A549 (cell line): ENCODE results near the gene SOX6. TPM values are rescaled to one million over a fixed set of nuclear protein-coding genes. Genes with fewer than 3 reads are reported as not detected.

Experiments
- ATAC-seq, 2 experiments: fragments of 200-7000 bp in 1 of 2; fragments of >200 bp in 1 of 2; cut with Nextera tagmentation in 1 of 2; cut with Tn5 transposase in 1 of 2; 3 replicates each; pipeline versions ENCODE4 v1.8.0 to v1.9.1; 2018 to 2020; ENCODE audit warnings: mild to moderate bottlenecking in 1 of 2, moderate library complexity in 1 of 2
- CTCF ChIA-PET: fragments of 300-600 bp; sonication (Branson Sonifier 250); formaldehyde crosslinking; extraction: SDS; loops from one replicate; lab custom pipeline; 2021; ENCODE audit warnings: antibody characterized with exemption, inconsistent platforms; lab: Yijun Ruan, JAX
- POLR2A ChIA-PET: fragments of 350-600 bp; formaldehyde crosslinking; extraction: SDS; loops from one replicate; lab custom pipeline; 2021; ENCODE audit warnings: antibody characterized with exemption, inconsistent platforms; lab: Yijun Ruan, JAX
- DNase-seq, 2 experiments: peaks; one replicate each; pipeline versions ENCODE4 v3.0.0 to v3.0.0-alpha.2; 2011 to 2016; ENCODE audit warnings: low read depth in 1 of 2, low spot score in 1 of 2
- FAIRE-seq: peaks from 2 replicates; lab custom pipeline; 2011; peaks lifted over from hg19 to GRCh38; lab: Jason Lieb, UNC
- H3K27ac ChIP-seq, 2 experiments: fragments of >200 bp; sonication (Bioruptor Twin); formaldehyde crosslinking; 3 replicates each; pipeline ENCODE4 v1.5.1; 2016 to 2017
- H3K4me1 ChIP-seq: fragments of >200 bp; sonication (Bioruptor Twin); formaldehyde crosslinking; 3 replicates; pipeline ENCODE4 v1.6.1; 2016
- H3K4me2 ChIP-seq: fragments of >200 bp; sonication (Bioruptor Twin); formaldehyde crosslinking; 3 replicates; pipeline ENCODE4 v1.6.1; 2016
- H3K4me3 ChIP-seq: fragments of >200 bp; sonication (Bioruptor Twin); formaldehyde crosslinking; 3 replicates; pipeline ENCODE4 v1.5.1; 2016
- H3K9me3 ChIP-seq: fragments of >200 bp; sonication (Bioruptor Twin); formaldehyde crosslinking; 3 replicates; pipeline ENCODE4 v1.6.1; 2016
- BCL3 ChIP-seq: fragments of >200 bp; sonication (Bioruptor Twin); formaldehyde crosslinking; IDR thresholded peaks from 3 replicates; pipeline ENCODE4 v1.6.1; 2016
- CEBPB ChIP-seq, 2 experiments: fragments of >200 bp in 1 of 2; sonication (Bioruptor Twin) in 1 of 2; formaldehyde crosslinking in 1 of 2; IDR thresholded peaks; 2 replicates each; pipeline ENCODE4 v1.6.1; 2012 to 2016
- EHF ChIP-seq: fragments of 250-450 bp; sonication (Bioruptor Pico); IDR thresholded peaks from 2 replicates; pipeline ENCODE4 v1.5.0; 2020; ENCODE audit warnings: mild to moderate bottlenecking
- ESRRA ChIP-seq: fragments of 150-350 bp; IDR thresholded peaks from 2 replicates; pipeline ENCODE4 v1.6.1; 2014; ENCODE audit warnings: mild to moderate bottlenecking, low read length, borderline replicate concordance
- GATA3 ChIP-seq: IDR thresholded peaks from 2 replicates; pipeline ENCODE4 v1.6.1; 2012; ENCODE audit warnings: borderline replicate concordance
- HDAC2 ChIP-seq: fragments of 200-600 bp; sonication (generic); IDR thresholded peaks from 2 replicates; pipeline ENCODE4 v1.6.1; 2016
- HOXA7 ChIP-seq: fragments of 250-450 bp; sonication (Bioruptor Pico); IDR thresholded peaks from 2 replicates; pipeline ENCODE4 v1.5.0; 2020; ENCODE audit warnings: mild to moderate bottlenecking, moderate library complexity
- HOXB13 ChIP-seq: fragments of 250-450 bp; sonication (Bioruptor Pico); IDR thresholded peaks from 2 replicates; pipeline ENCODE4 v1.5.0; 2020; ENCODE audit warnings: low read depth, mild to moderate bottlenecking, moderate library complexity
- HOXB5 ChIP-seq: fragments of 250-450 bp; sonication (Bioruptor Pico); IDR thresholded peaks from 2 replicates; pipeline ENCODE4 v1.5.0; 2020; ENCODE audit warnings: mild to moderate bottlenecking, moderate library complexity
- KDM5A ChIP-seq: fragments of 200-600 bp; sonication (generic); IDR thresholded peaks from 2 replicates; pipeline ENCODE4 v1.6.1; 2016; ENCODE audit warnings: antibody characterized with exemption, mild to moderate bottlenecking
- MAZ ChIP-seq: fragments of 150-350 bp; IDR thresholded peaks from 2 replicates; pipeline ENCODE4 v1.6.1; 2014; ENCODE audit warnings: antibody characterized with exemption, low read depth, low read length, borderline replicate concordance
- MYC ChIP-seq: IDR thresholded peaks from 2 replicates; pipeline ENCODE4 v1.6.1; 2012; ENCODE audit warnings: mild to moderate bottlenecking, inconsistent platforms, low read length, improper control_type of control experiment, borderline replicate concordance
- PHF8 ChIP-seq: fragments of 200-600 bp; sonication (generic); IDR thresholded peaks from 2 replicates; pipeline ENCODE4 v1.6.1; 2016; ENCODE audit warnings: low read depth, mild to moderate bottlenecking, antibody characterized with exemption, moderate library complexity, borderline replicate concordance
- RARB ChIP-seq: fragments of 250-450 bp; sonication (Bioruptor Pico); IDR thresholded peaks from 2 replicates; pipeline ENCODE4 v1.8.0; 2021; ENCODE audit warnings: mild to moderate bottlenecking, moderate library complexity
- RFX5 ChIP-seq: fragments of 450-650 bp; IDR thresholded peaks from 2 replicates; pipeline ENCODE4 v1.7.1; 2014; ENCODE audit warnings: antibody characterized with exemption, mild to moderate bottlenecking, moderate library complexity
- RNF2 ChIP-seq: fragments of 200-600 bp; sonication (generic); IDR thresholded peaks from 2 replicates; pipeline ENCODE4 v1.6.1; 2016; ENCODE audit warnings: low read depth, mild to moderate bottlenecking, antibody characterized with exemption, moderate library complexity, borderline replicate concordance
- TFCP2L1 ChIP-seq: fragments of 250-450 bp; sonication (Bioruptor Pico); IDR thresholded peaks from 2 replicates; pipeline ENCODE4 v1.5.0; 2021; ENCODE audit warnings: mild to moderate bottlenecking
- ZFP36 ChIP-seq: fragments of 450-650 bp; IDR thresholded peaks from 2 replicates; pipeline ENCODE4 v1.6.1; 2014; ENCODE audit warnings: borderline replicate concordance; ENCODE audit not compliant: partially characterized antibody
- WGBS: methylation state at CpG from one replicate; pipeline ENCODE4 v1.1.6; 2017; ENCODE audit errors: missing lambda C conversion rate; 5-methylcytosine and 5-hydroxymethylcytosine counted together
- polyA plus RNA-seq, 4 experiments: library from polyadenylated mRNA; depleted of rRNA in 3 of 4; stranded (reverse); fragments of >200 nt; fragmentation: RNase III in 1 of 4; extraction: RNeasy Plus Mini Kit Qiagen cat#74134 plus additional on column Dnase treatment in 1 of 4; gene quantifications; 2 replicates in 3 of 4; 3 replicates in 1 of 4; pipeline ENCODE4 v1.2.3, GENCODE V29; 2011 to 2017
- TF ChIP-seq, protein P1 (sequence below): fragments of >200 bp; sonication (Bioruptor Twin); formaldehyde crosslinking; IDR thresholded peaks from 2 replicates; pipeline ENCODE4 v1.6.1; 2016
- TF ChIP-seq, protein P2 (sequence below): fragments of >200 bp; sonication (Bioruptor Twin); formaldehyde crosslinking; IDR thresholded peaks from 3 replicates; pipeline ENCODE4 v1.5.1; 2016

Gene SOX6
- polyA plus RNA-seq, 2 of the 4 experiments (the other 2 are of a cell fraction): 0.18 TPM; not detected in 1

DNA sequence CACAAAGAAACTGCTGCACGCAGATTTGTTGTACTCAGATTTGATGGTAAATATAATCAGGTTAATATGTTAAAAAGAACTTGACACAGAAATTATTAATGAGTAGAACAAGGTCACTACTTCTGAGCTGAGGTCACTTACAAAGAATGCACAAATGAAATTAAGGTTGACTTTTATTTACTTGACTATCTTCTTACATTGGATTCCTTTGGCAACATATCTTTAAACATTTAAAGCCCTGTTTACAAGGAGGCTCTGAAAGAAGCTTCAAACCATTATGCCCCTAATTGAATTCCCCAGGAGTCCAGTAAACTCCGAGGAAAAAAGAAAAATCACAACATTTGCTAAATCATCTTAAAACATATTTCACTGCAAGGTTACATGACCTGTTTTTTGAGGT lies 245.5 kb downstream of the SOX6 start:
- ChIA-PET CTCF (interaction anchor here (0.7 kb wide), 1 partner anchor 104 kb away, joined by 3 read pairs; no protein-coding TSS in a partner anchor), POLR2A (no interaction called here)
- DNase-seq (no peak), ATAC-seq (no peak), FAIRE-seq (peak; percentile 18)
- H3K27ac ChIP-seq: no peak overlapping the region
- H3K4me1 ChIP-seq: no peaks in the 10 kb centered on the region
- TF ChIP-seq HOXA7 (CRISPR knock-in tag) (no peak), RARB (CRISPR knock-in tag) (no peak), RNF2 (no peak), RFX5 (no peak), MAZ (no peak), HDAC2 (no peak), ESRRA (no peak)
- TF ChIP-seq, protein P1, sequence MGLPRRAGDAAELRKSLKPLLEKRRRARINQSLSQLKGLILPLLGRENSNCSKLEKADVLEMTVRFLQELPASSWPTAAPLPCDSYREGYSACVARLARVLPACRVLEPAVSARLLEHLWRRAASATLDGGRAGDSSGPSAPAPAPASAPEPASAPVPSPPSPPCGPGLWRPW: no peak
- H3K9me3 ChIP-seq: peaks cover under 1% of the 10 kb centered on the region; the same call in 1 of the 3 replicates
- 26% methylated on average over 2 of the region's 2 CpGs for WGBS
- H3K4me2 ChIP-seq: no peak overlapping the region
- H3K4me3 ChIP-seq: no peak overlapping the region

GRCh38 chr11:16099343-16099900 lies 256.9 kb downstream of the SOX6 start:
- DNase-seq (no peak), FAIRE-seq (no peak), ATAC-seq (no peak)
- H3K4me3 ChIP-seq: no peak overlapping the region
- WGBS: 37% methylated on average over 2 of the region's 2 CpGs
- no peak overlapping the region for H3K27ac ChIP-seq
- POLR2A ChIA-PET: interaction anchor here (0.6 kb wide), 1 partner anchor 162 kb away, joined by 3 read pairs; no protein-coding TSS in a partner anchor
- H3K4me1 ChIP-seq: peaks cover 14% of the 10 kb centered on the region; the same call in 2 of the 3 replicates
- TF ChIP-seq GATA3 (no peak), KDM5A (no peak), HOXB13 (CRISPR knock-in tag) (no peak), BCL3 (no peak), HOXB5 (CRISPR knock-in tag) (no peak), HOXA7 (CRISPR knock-in tag) (no peak), TFCP2L1 (CRISPR knock-in tag) (no peak), MYC (no peak)
- TF ChIP-seq, protein P2, sequence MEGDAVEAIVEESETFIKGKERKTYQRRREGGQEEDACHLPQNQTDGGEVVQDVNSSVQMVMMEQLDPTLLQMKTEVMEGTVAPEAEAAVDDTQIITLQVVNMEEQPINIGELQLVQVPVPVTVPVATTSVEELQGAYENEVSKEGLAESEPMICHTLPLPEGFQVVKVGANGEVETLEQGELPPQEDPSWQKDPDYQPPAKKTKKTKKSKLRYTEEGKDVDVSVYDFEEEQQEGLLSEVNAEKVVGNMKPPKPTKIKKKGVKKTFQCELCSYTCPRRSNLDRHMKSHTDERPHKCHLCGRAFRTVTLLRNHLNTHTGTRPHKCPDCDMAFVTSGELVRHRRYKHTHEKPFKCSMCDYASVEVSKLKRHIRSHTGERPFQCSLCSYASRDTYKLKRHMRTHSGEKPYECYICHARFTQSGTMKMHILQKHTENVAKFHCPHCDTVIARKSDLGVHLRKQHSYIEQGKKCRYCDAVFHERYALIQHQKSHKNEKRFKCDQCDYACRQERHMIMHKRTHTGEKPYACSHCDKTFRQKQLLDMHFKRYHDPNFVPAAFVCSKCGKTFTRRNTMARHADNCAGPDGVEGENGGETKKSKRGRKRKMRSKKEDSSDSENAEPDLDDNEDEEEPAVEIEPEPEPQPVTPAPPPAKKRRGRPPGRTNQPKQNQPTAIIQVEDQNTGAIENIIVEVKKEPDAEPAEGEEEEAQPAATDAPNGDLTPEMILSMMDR: no peak
- peak overlapping the region; percentile 19; the same call in 1 of the 3 replicates for H3K4me2 ChIP-seq
- no peaks in the 10 kb centered on the region for H3K9me3 ChIP-seq
- CTCF ChIA-PET: interaction anchor here (0.9 kb wide), 1 partner anchor 9 kb away, joined by 5 read pairs; no protein-coding TSS in a partner anchor

DNA sequence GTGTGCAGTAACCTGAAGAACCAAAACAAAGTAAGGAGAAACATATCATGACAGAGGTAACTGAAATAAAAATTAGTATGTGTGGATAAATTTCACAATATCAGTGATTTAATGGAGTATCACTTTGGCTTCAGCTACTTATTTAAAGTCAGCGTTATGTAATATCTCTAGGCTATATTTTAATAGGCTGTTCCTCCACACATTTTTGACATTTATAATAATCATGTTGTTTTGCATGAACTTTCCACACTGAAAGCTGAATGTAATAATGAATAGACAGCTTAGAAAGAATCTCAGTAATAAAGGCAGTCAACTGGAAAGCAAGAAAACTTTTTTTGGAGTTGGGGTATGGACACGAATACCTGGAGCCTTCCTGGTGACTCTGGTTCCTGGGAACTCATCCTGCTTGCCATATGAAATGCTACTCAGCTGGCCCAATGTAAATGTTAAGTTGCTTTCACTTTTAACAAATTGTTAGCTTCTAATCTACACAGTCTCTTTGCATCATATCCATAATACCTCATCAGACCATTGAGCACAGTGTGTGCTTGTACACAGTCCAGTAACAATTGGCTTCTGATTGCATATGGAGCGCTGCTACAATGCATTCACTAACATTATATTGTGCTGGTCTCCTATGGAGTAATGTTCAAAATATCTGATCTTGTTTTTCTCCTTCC lies 257.7 kb downstream of the SOX6 start:
- Histone ChIP-seq H3K4me1 (peaks cover 14% of the 10 kb centered on the region; the same call in 2 of the 3 replicates), H3K27ac (no peak overlapping the region), H3K4me2 (no peak overlapping the region), H3K9me3 (no peaks in the 10 kb centered on the region), H3K4me3 (no peak overlapping the region)
- CTCF ChIA-PET: interaction anchor here (0.9 kb wide), 1 partner anchor 10 kb away, joined by 5 read pairs; no protein-coding TSS in a partner anchor
- DNase-seq (no peak), ATAC-seq (no peak), FAIRE-seq (no peak)
- TF ChIP-seq EHF (CRISPR knock-in tag) (no peak), ZFP36 (no peak), PHF8 (no peak), MYC (no peak), CEBPB (IDR thresholded peaks at IDR 0.05) (no peak), HOXB13 (CRISPR knock-in tag) (no peak), HDAC2 (no peak), GATA3 (no peak)
- POLR2A ChIA-PET: no interaction called here
- WGBS: 84% methylated on average over 3 of the region's 3 CpGs
